Germinal center (tissue), 1 donor: ENCODE measurements around the gene CALB2.
A peak's percentile ranks its signal among the peaks of the same experiment; 100 is the strongest.

Experiments
- DNase-seq: peaks from one replicate; pipeline ENCODE4 v3.0.0; 2012; ENCODE audit warnings: mixed read lengths, low spot score

Gene CALB2

GRCh38 chr16:71389330-71389729, 30.8 kb downstream of the CALB2 start:
- DNase-seq = no peak

GRCh38 chr16:71396594-71396993, 38.1 kb downstream of the CALB2 start:
- no peak for DNase-seq

- no peak for DNase-seq
Measured at GRCh38 chr16:71399801-71400563, 41.5 kb downstream of the CALB2 start.

GRCh38 chr16:71402007-71402406, 43.5 kb downstream of the CALB2 start:
- DNase-seq = no peak

GRCh38 chr16:71402674-71403073, 44.2 kb downstream of the CALB2 start:
- no peak for DNase-seq

GRCh38 chr16:71404364-71404763, 45.8 kb downstream of the CALB2 start:
- DNase-seq = no peak

GRCh38 chr16:71406316-71406715, 47.8 kb downstream of the CALB2 start:
- no peak for DNase-seq

GRCh38 chr16:71406724-71407123, 48.2 kb downstream of the CALB2 start:
- DNase-seq = no peak

- no peak for DNase-seq
Measured at GRCh38 chr16:71407731-71408130, 49.2 kb downstream of the CALB2 start.

- DNase-seq = no peak
Measured at GRCh38 chr16:71408536-71408935, 50.0 kb downstream of the CALB2 start.

- no peak for DNase-seq
Measured at GRCh38 chr16:71409011-71409775, 50.7 kb downstream of the CALB2 start.

- DNase-seq = no peak
Measured at GRCh38 chr16:71410146-71410545, 51.6 kb downstream of the CALB2 start.

- DNase-seq = peak; percentile 76
Measured at GRCh38 chr16:71412270-71413160, 54.0 kb downstream of the CALB2 start.

GRCh38 chr16:71413341-71413740, 54.8 kb downstream of the CALB2 start:
- DNase-seq = no peak

GRCh38 chr16:71414038-71414437, 55.5 kb downstream of the CALB2 start:
- DNase-seq = no peak

GRCh38 chr16:71421911-71422310, 63.4 kb downstream of the CALB2 start:
- DNase-seq = peak; percentile 53

- no peak for DNase-seq
Measured at GRCh38 chr16:71423016-71423415, 64.5 kb downstream of the CALB2 start.

- no peak for DNase-seq
Measured at GRCh38 chr16:71423865-71424264, 65.3 kb downstream of the CALB2 start.

- no peak for DNase-seq
Measured at GRCh38 chr16:71424626-71425025, 66.1 kb downstream of the CALB2 start.

GRCh38 chr16:71425746-71426068, 67.2 kb downstream of the CALB2 start:
- no peak for DNase-seq

GRCh38 chr16:71426069-71426879, 67.8 kb downstream of the CALB2 start:
- no peak for DNase-seq
